ENCODE measurements around the gene XXYLT1. TPM values are rescaled to one million over a fixed set of nuclear protein-coding genes. Genes with fewer than 3 reads are reported as not detected.

The XXYLT1 gene
- total RNA-seq, 4 donors from 2014 or later, result 7.5 to 19.4 (median 10.6) TPM

- no peak for TF ChIP-seq CTCF (IDR thresholded peaks at IDR 0.05; ENCODE audit: low read depth)
Observed at GRCh38 chr3:195073866-195074860, 196.8 kb downstream of the XXYLT1 start.

- no peak for TF ChIP-seq CTCF (IDR thresholded peaks at IDR 0.05; ENCODE audit: low read depth)
Observed at GRCh38 chr3:195072916-195073564, 197.9 kb downstream of the XXYLT1 start.

GRCh38 chr3:195071916-195072820 is 198.8 kb downstream of the XXYLT1 start:
- TF ChIP-seq CTCF (IDR thresholded peaks at IDR 0.05; ENCODE audit: low read depth), result no peak

GRCh38 chr3:195071011-195071728 is 199.8 kb downstream of the XXYLT1 start:
- TF ChIP-seq CTCF (IDR thresholded peaks at IDR 0.05; ENCODE audit: low read depth), result no peak

- TF ChIP-seq CTCF (IDR thresholded peaks at IDR 0.05; ENCODE audit: low read depth), result no peak
Observed at GRCh38 chr3:195070336-195070735, 200.6 kb downstream of the XXYLT1 start.

GRCh38 chr3:195069501-195070251 is 201.3 kb downstream of the XXYLT1 start:
- TF ChIP-seq CTCF (IDR thresholded peaks at IDR 0.05; ENCODE audit: low read depth), result no peak
